ENCODE data around the gene SCRT2. TPM values are rescaled to one million over a fixed set of nuclear protein-coding genes. Genes with fewer than 3 reads are reported as not detected.
"Not testable (repeated sequence)": the region's sequence is repeated elsewhere in the genome, so short reads cannot be mapped to it uniquely, and the experiment has no call there.

SCRT2 gene
- total RNA-seq, result not detected
- not detected for polyA plus RNA-seq (ENCODE audit: insufficient read depth, low read depth, low replicate concordance)
- long read RNA-seq, donor 1, result 0 reads
- long read RNA-seq, donor 2, result 0 reads
- long read RNA-seq, donor 3, result 0 reads
- long read RNA-seq, donor 4, result 0 reads
- long read RNA-seq, donor 5, result 0 reads
- long read RNA-seq, donor 6, result 0 reads
- long read RNA-seq, donor 7, result 0 reads
- long read RNA-seq, donor 8, result 0 reads
- long read RNA-seq, donor 9, result 0 reads
- long read RNA-seq, donor 10, result 0 reads

GRCh38 chr20:675453-676314, at the start of gene SCRT2:
Gene SCRT2, minus strand, starts transcription at chr20:675802. Its CDS starts 201 bp downstream, at chr20:675601.
- Histone ChIP-seq H3K4me1 (ENCODE audit: control insufficient read depth in 2 of 3, insufficient read depth in 2 of 3, low read depth in 1 of 3, low read length in 3 of 3) (peaks cover 0 to 3% (median 0%) of the 10 kb centered on the region in 3 donors), H3K27ac (ENCODE audit: low read depth in 2 of 2, low read length in 2 of 2) (no peak within 1 kb of the TSS), H3K27me3 (ENCODE audit: control insufficient read depth, insufficient read depth, low read length) (peaks cover 2% of the 10 kb centered on the region), H3K36me3 (ENCODE audit: control insufficient read depth in 2 of 3, insufficient read depth in 3 of 3, low read length in 3 of 3) (no peaks in the 10 kb centered on the region), H3K4me3 (ENCODE audit: low read length in 3 of 3) (no peak within 1 kb of the TSS), H3K9me3 (ENCODE audit: control insufficient read depth in 2 of 3, insufficient read depth in 1 of 3, low read length in 3 of 3) (no peaks in the 10 kb centered on the region), H3K9ac (ENCODE audit: low read length in 3 of 3) (no peak within 1 kb of the TSS)
- intact Hi-C loops (cut with DNase I), result no loop called here
- TF ChIP-seq CTCF (IDR thresholded peaks at IDR 0.05; ENCODE audit: borderline replicate concordance, extremely low read depth, insufficient read depth), result no peak
- no peak for FAIRE-seq
- DNase-seq, result peak; percentile 87 to 95 (median 89)

- H3K27me3 ChIP-seq (ENCODE audit: control insufficient read depth, insufficient read depth, low read length); H3K9ac ChIP-seq (ENCODE audit: low read length in 3 of 3); H3K36me3 ChIP-seq (ENCODE audit: control insufficient read depth in 2 of 3, insufficient read depth in 3 of 3, low read length in 3 of 3); H3K4me3 ChIP-seq (ENCODE audit: low read length in 3 of 3); intact Hi-C loops (cut with DNase I); H3K4me1 ChIP-seq (ENCODE audit: control insufficient read depth in 2 of 3, insufficient read depth in 2 of 3, low read depth in 1 of 3, low read length in 3 of 3); H3K9me3 ChIP-seq (ENCODE audit: control insufficient read depth in 2 of 3, insufficient read depth in 1 of 3, low read length in 3 of 3); H3K27ac ChIP-seq (ENCODE audit: low read depth in 2 of 2, low read length in 2 of 2); FAIRE-seq: not testable (repeated sequence)
- peak in 1 of 5 donors; percentile 13 for DNase-seq
Measured at GRCh38 chr20:724797-725196, 49.2 kb upstream of the SCRT2 start.

DNA sequence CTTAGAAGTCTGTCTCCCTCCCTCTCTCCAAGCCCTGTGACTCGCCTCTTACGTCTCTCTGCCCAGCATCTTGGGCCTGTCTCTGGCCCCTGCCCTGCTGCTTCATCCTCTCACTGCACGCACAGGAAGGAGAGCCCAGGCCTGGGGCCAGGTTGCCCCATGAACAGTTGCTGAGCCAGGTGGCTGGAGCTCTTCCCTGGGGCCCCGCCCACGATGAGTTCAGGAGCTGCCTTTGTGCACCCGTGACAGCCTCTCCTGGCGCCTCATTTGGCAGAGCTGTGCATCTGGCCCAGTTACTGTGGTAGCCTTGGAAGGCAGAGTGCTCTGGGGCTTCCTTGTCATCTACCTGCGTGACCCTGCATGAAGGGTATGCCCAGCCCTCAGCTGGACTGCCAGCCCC, 48.2 kb upstream of the SCRT2 start:
- no peak overlapping the region for H3K9ac ChIP-seq (ENCODE audit: low read length in 3 of 3)
- peaks cover 3% of the 10 kb centered on the region for H3K27me3 ChIP-seq (ENCODE audit: control insufficient read depth, insufficient read depth, low read length)
- no peak for TF ChIP-seq CTCF (IDR thresholded peaks at IDR 0.05; ENCODE audit: borderline replicate concordance, extremely low read depth, insufficient read depth)
- H3K4me1 ChIP-seq (ENCODE audit: control insufficient read depth in 2 of 3, insufficient read depth in 2 of 3, low read depth in 1 of 3, low read length in 3 of 3), result peaks cover 0 to 2% (median 0%) of the 10 kb centered on the region in 3 donors
- H3K36me3 ChIP-seq (ENCODE audit: control insufficient read depth in 2 of 3, insufficient read depth in 3 of 3, low read length in 3 of 3), result no peaks in the 10 kb centered on the region
- peak in 1 of 5 donors; percentile 23 for DNase-seq
- H3K4me3 ChIP-seq (ENCODE audit: low read length in 3 of 3), result no peak overlapping the region
- intact Hi-C loops (cut with DNase I), result no loop called here
- no peaks in the 10 kb centered on the region for H3K9me3 ChIP-seq (ENCODE audit: control insufficient read depth in 2 of 3, insufficient read depth in 1 of 3, low read length in 3 of 3)
- no peak for FAIRE-seq
- H3K27ac ChIP-seq (ENCODE audit: low read depth in 2 of 2, low read length in 2 of 2), result no peak overlapping the region
